ENCODE measurements around the gene CCDC175. TPM values are rescaled to one million over a fixed set of nuclear protein-coding genes. Genes with fewer than 3 reads are reported as not detected.
A peak's percentile ranks its signal among the peaks of the same experiment; 100 is the strongest.

The CCDC175 gene
- total RNA-seq, 4 donors from 2014 or later, result 0.27 to 0.95 TPM; not detected in 2

DNA sequence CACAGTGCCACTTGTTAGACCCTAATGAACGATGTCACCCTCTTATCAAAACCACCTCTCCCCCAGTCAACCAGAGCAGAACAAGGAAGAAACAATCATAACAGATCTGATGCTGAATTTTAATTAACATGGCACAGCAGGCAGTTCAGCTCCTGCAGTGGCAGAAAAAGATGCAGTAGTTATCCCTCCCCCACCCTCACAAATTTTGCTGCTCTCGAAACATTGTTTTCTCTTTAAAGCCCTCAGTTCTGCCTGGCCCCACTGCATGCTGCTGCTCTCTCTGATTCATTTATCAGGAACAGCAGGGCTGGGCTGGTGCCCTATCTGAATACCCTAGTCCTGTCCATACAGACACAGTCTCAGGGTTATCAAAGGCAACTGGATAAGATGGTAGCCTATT, 12.2 kb downstream of the CCDC175 start:
- TF ChIP-seq, protein P1, sequence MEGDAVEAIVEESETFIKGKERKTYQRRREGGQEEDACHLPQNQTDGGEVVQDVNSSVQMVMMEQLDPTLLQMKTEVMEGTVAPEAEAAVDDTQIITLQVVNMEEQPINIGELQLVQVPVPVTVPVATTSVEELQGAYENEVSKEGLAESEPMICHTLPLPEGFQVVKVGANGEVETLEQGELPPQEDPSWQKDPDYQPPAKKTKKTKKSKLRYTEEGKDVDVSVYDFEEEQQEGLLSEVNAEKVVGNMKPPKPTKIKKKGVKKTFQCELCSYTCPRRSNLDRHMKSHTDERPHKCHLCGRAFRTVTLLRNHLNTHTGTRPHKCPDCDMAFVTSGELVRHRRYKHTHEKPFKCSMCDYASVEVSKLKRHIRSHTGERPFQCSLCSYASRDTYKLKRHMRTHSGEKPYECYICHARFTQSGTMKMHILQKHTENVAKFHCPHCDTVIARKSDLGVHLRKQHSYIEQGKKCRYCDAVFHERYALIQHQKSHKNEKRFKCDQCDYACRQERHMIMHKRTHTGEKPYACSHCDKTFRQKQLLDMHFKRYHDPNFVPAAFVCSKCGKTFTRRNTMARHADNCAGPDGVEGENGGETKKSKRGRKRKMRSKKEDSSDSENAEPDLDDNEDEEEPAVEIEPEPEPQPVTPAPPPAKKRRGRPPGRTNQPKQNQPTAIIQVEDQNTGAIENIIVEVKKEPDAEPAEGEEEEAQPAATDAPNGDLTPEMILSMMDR (IDR thresholded peaks at IDR 0.05), result no peak
- TF ChIP-seq EP300 (IDR thresholded peaks at IDR 0.05; ENCODE audit: low read depth) (no peak), POLR2A (IDR thresholded peaks at IDR 0.05) (no peak), POLR2AphosphoS5 (IDR thresholded peaks at IDR 0.05) (no peak)
- no peaks in the 10 kb centered on the region for H3K36me3 ChIP-seq
- H3K27me3 ChIP-seq, result no peaks in the 10 kb centered on the region
- WGBS, 2 donors (ENCODE audit: low coverage in 1 of 2), result 27% methylated on average over 2 of the region's 2 CpGs; no CpG with 5 or more reads in 1 of the 2 donors
- intact Hi-C loops (cut with DNase I; ENCODE audit: low total_unique reads) (no loop called here), in situ Hi-C loops (cut with MboI; ENCODE audit: low pct_ligation_motif_present in 1 of 4, low pct_unique_long_range_greater_than_20kb in 1 of 4, low sequenced_read_pairs in 3 of 4) (no loop called here)
- H3K4me1 ChIP-seq, result peaks cover 0 to 31% (median 16%) of the 10 kb centered on the region in 4 donors
- no peak overlapping the region for H3K4me3 ChIP-seq
- peak overlapping the region in 3 of 4 donors; percentile 59 to 63 (median 61) for H3K27ac ChIP-seq
- no peaks in the 10 kb centered on the region for H3K9me3 ChIP-seq
- no peak for DNase-seq

DNA sequence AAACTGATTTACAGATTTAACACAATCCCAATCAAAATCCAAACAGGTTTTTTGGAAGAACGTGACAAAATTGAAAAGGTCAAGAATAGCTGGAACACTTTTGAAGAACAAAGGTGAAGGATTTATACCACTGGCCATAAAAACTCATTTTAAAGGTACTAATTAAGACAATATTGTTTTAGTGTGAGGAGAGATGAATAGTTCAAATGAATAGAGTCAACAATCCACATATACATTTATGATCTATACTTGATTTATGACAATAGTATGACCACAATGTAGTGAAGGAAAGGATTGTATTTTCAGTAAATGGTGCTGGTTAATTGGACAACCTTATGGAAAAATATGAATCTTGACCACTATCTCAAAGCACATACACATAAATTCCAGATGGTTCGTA, 29.3 kb downstream of the CCDC175 start:
- TF ChIP-seq EP300 (IDR thresholded peaks at IDR 0.05; ENCODE audit: low read depth) (no peak), POLR2A (IDR thresholded peaks at IDR 0.05) (no peak), POLR2AphosphoS5 (IDR thresholded peaks at IDR 0.05) (no peak)
- TF ChIP-seq, protein P1 (IDR thresholded peaks at IDR 0.05), result no peak
- Histone ChIP-seq H3K27me3 (no peaks in the 10 kb centered on the region), H3K27ac (no peak overlapping the region), H3K9me3 (no peaks in the 10 kb centered on the region), H3K4me3 (no peak overlapping the region), H3K4me1 (peaks cover 0 to 5% (median 1%) of the 10 kb centered on the region in 4 donors), H3K36me3 (no peaks in the 10 kb centered on the region)
- in situ Hi-C loops (cut with MboI; ENCODE audit: low pct_ligation_motif_present in 1 of 4, low pct_unique_long_range_greater_than_20kb in 1 of 4, low sequenced_read_pairs in 3 of 4), result no loop called here
- no peak for DNase-seq
- 47 to 49% methylated on average over 2 of the region's 2 CpGs for WGBS, 2 donors (ENCODE audit: low coverage in 1 of 2)
- intact Hi-C loops (cut with DNase I; ENCODE audit: low total_unique reads), result no loop called here

DNA sequence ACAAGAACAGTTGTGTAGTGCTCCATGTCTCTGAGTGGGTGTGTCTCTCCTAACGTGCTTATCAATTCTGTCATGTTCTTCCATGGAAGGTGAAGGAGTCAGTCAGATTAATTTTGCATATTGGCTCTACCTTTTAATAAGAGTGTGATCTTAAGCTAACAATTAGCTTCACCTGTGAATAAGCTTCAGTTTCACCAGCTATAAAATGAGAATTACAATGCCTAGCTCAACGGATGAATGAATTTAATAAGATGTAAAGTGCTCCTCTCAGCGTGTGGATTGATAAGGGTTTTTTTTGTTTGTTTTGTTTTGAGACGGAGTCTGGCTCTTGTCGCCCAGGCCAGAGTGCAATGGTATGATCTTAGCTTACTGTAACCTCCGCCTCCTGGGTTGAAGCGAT, 32.7 kb downstream of the CCDC175 start:
- Histone ChIP-seq H3K27ac (no peak overlapping the region), H3K4me1 (peaks cover 0 to 5% (median 1%) of the 10 kb centered on the region in 4 donors), H3K9me3 (no peaks in the 10 kb centered on the region), H3K4me3 (no peak overlapping the region), H3K36me3 (no peaks in the 10 kb centered on the region), H3K27me3 (no peaks in the 10 kb centered on the region)
- 50 to 60% methylated on average over 3 to 7 of the region's 7 CpGs for WGBS, 2 donors (ENCODE audit: low coverage in 1 of 2)
- TF ChIP-seq, protein P1 (IDR thresholded peaks at IDR 0.05), result no peak
- TF ChIP-seq POLR2AphosphoS5 (IDR thresholded peaks at IDR 0.05) (no peak), EP300 (IDR thresholded peaks at IDR 0.05; ENCODE audit: low read depth) (no peak), POLR2A (IDR thresholded peaks at IDR 0.05) (no peak)
- no peak for DNase-seq
- intact Hi-C loops (cut with DNase I; ENCODE audit: low total_unique reads) (no loop called here), in situ Hi-C loops (cut with MboI; ENCODE audit: low pct_ligation_motif_present in 1 of 4, low pct_unique_long_range_greater_than_20kb in 1 of 4, low sequenced_read_pairs in 3 of 4) (no loop called here)

DNA sequence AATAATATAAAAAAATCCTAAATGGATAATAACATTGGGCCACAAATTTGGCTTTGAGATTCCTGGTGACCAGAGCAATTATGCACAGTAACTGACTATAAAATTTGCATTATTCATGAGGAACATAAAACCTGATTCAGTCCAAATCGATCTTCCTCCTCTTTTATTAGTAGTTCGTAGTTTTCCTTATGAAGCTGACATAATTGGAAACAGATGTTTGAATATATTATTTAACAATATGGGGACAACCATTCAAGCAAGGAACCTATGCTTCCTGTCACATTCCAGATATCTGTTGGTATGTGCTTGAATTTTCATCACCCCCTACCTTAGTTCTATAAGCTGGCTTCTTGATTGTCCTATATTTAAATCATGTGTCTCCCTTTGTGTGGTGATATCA, 34.9 kb downstream of the CCDC175 start:
- no peak for DNase-seq
- no peak for TF ChIP-seq POLR2A (IDR thresholded peaks at IDR 0.05)
- no peak for TF ChIP-seq POLR2AphosphoS5 (IDR thresholded peaks at IDR 0.05)
- TF ChIP-seq, protein P1 (IDR thresholded peaks at IDR 0.05), result no peak
- TF ChIP-seq EP300 (IDR thresholded peaks at IDR 0.05; ENCODE audit: low read depth), result no peak
- no peaks in the 10 kb centered on the region for H3K36me3 ChIP-seq
- WGBS, 2 donors (ENCODE audit: low coverage in 1 of 2), result 79 to 100% methylated on average over 1 to 2 of the region's 2 CpGs
- in situ Hi-C loops (cut with MboI; ENCODE audit: low pct_ligation_motif_present in 1 of 4, low pct_unique_long_range_greater_than_20kb in 1 of 4, low sequenced_read_pairs in 3 of 4) (no loop called here), intact Hi-C loops (cut with DNase I; ENCODE audit: low total_unique reads) (no loop called here)
- H3K27me3 ChIP-seq, result no peaks in the 10 kb centered on the region
- H3K4me3 ChIP-seq, result no peak overlapping the region
- no peaks in the 10 kb centered on the region for H3K4me1 ChIP-seq
- H3K27ac ChIP-seq, result no peak overlapping the region
- no peaks in the 10 kb centered on the region for H3K9me3 ChIP-seq
